Calu3 (cell line): Measurements from ENCODE around the gene LPCAT1. TPM values are rescaled to one million over a fixed set of nuclear protein-coding genes. Genes with fewer than 3 reads are reported as not detected.

Experiments
- BruUV-seq: library from RNA; stranded (reverse); fragments of 400-500 nt; replicated peaks from 2 replicates; lab custom pipeline; 2021; lab: Mats Ljungman, UMichigan
- CTCF ChIA-PET: fragments of 300-600 bp; sonication (Branson Sonifier 250); formaldehyde crosslinking; loops from one replicate; lab custom pipeline; 2022; ENCODE audit warnings: antibody characterized with exemption; lab: Charles Lee
- DNase-seq: peaks from one replicate; pipeline ENCODE4 v3.0.0; 2022
- H3K27ac Mint-ChIP-seq: one replicate; pipeline ENCODE4 v1.8.0; 2022; ENCODE audit warnings: mixed read lengths; ENCODE audit not compliant: unreplicated experiment
- H3K27me3 Mint-ChIP-seq: one replicate; pipeline ENCODE4 v1.8.0; 2022; ENCODE audit warnings: mixed read lengths; ENCODE audit not compliant: unreplicated experiment
- H3K36me3 Mint-ChIP-seq: one replicate; pipeline ENCODE4 v1.8.0; 2022; ENCODE audit warnings: mild to moderate bottlenecking, moderate library complexity, mixed read lengths; ENCODE audit not compliant: insufficient read depth, unreplicated experiment
- H3K4me1 Mint-ChIP-seq: one replicate; pipeline ENCODE4 v1.8.0; 2022; ENCODE audit warnings: mild to moderate bottlenecking, low read depth, mixed read lengths; ENCODE audit not compliant: unreplicated experiment
- H3K4me3 Mint-ChIP-seq: one replicate; pipeline ENCODE4 v1.8.0; 2022; ENCODE audit warnings: mild to moderate bottlenecking, low read depth, moderate library complexity, mixed read lengths; ENCODE audit not compliant: unreplicated experiment
- H3K9me3 Mint-ChIP-seq: one replicate; pipeline ENCODE4 v1.8.0; 2022; ENCODE audit warnings: low read depth, mixed read lengths; ENCODE audit not compliant: unreplicated experiment
- intact Hi-C: fragments of 100-400 bp; cut with micrococcal nuclease; formaldehyde crosslinking; loops from one replicate; pipeline ENCODE4 v1.10.0; 2022; ENCODE audit not compliant: unreplicated experiment
- total RNA-seq: library from RNA; stranded (reverse); gene quantifications from 2 replicates; pipeline ENCODE4 v1.2.3, GENCODE V29; 2022
- TF ChIP-seq, protein P1 (sequence below): fragments of 200-600 bp; IDR thresholded peaks from one replicate; pipeline ENCODE4 v1.8.0; 2022; ENCODE audit warnings: antibody characterized with exemption; ENCODE audit not compliant: unreplicated experiment

LPCAT1 gene
- total RNA-seq, 1 experiment from 2014 or later = 42.3 TPM

- Mint-ChIP-seq H3K27ac (no peak overlapping the region), H3K36me3 (peaks cover 33% of the 10 kb centered on the region), H3K9me3 (no peaks in the 10 kb centered on the region), H3K4me3 (no peak overlapping the region), H3K27me3 (no peaks in the 10 kb centered on the region), H3K4me1 (no peaks in the 10 kb centered on the region)
- BruUV-seq = no TSS peak
- TF ChIP-seq, protein P1, sequence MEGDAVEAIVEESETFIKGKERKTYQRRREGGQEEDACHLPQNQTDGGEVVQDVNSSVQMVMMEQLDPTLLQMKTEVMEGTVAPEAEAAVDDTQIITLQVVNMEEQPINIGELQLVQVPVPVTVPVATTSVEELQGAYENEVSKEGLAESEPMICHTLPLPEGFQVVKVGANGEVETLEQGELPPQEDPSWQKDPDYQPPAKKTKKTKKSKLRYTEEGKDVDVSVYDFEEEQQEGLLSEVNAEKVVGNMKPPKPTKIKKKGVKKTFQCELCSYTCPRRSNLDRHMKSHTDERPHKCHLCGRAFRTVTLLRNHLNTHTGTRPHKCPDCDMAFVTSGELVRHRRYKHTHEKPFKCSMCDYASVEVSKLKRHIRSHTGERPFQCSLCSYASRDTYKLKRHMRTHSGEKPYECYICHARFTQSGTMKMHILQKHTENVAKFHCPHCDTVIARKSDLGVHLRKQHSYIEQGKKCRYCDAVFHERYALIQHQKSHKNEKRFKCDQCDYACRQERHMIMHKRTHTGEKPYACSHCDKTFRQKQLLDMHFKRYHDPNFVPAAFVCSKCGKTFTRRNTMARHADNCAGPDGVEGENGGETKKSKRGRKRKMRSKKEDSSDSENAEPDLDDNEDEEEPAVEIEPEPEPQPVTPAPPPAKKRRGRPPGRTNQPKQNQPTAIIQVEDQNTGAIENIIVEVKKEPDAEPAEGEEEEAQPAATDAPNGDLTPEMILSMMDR = no peak
- intact Hi-C loops = no loop called here
- no peak for DNase-seq
- CTCF ChIA-PET = no interaction called here
Observed at GRCh38 chr5:1470762-1471211, 53.0 kb downstream of the LPCAT1 start.

GRCh38 chr5:1468629-1469527 is 54.9 kb downstream of the LPCAT1 start:
- H3K9me3 Mint-ChIP-seq = peaks cover 2% of the 10 kb centered on the region
- TF ChIP-seq, protein P1 = no peak
- H3K27ac Mint-ChIP-seq = no peak overlapping the region
- intact Hi-C loops = no loop called here
- no peak overlapping the region for H3K4me3 Mint-ChIP-seq
- H3K36me3 Mint-ChIP-seq = peaks cover 27% of the 10 kb centered on the region
- no peak for DNase-seq
- BruUV-seq = no TSS peak
- CTCF ChIA-PET = no interaction called here
- H3K4me1 Mint-ChIP-seq = no peaks in the 10 kb centered on the region
- no peaks in the 10 kb centered on the region for H3K27me3 Mint-ChIP-seq

- BruUV-seq = no TSS peak
- Mint-ChIP-seq H3K36me3 (peaks cover 30% of the 10 kb centered on the region), H3K9me3 (peaks cover 2% of the 10 kb centered on the region), H3K4me3 (no peak overlapping the region), H3K27ac (no peak overlapping the region), H3K4me1 (no peaks in the 10 kb centered on the region), H3K27me3 (no peaks in the 10 kb centered on the region)
- CTCF ChIA-PET = no interaction called here
- intact Hi-C loops = no loop called here
- no peak for DNase-seq
- TF ChIP-seq, protein P1 = no peak
Observed at GRCh38 chr5:1468247-1468612, 55.5 kb downstream of the LPCAT1 start.

GRCh38 chr5:1467341-1468246 is 56.2 kb downstream of the LPCAT1 start:
- TF ChIP-seq, protein P1 = no peak
- Mint-ChIP-seq H3K9me3 (peaks cover 2% of the 10 kb centered on the region), H3K27me3 (no peaks in the 10 kb centered on the region), H3K4me3 (no peak overlapping the region), H3K27ac (no peak overlapping the region), H3K36me3 (peaks cover 28% of the 10 kb centered on the region), H3K4me1 (no peaks in the 10 kb centered on the region)
- no TSS peak for BruUV-seq
- intact Hi-C loops = no loop called here
- DNase-seq = no peak
- CTCF ChIA-PET = no interaction called here
